Immature natural killer cell (primary cell): ENCODE data around the gene COG1. TPM values are rescaled to one million over a fixed set of nuclear protein-coding genes. Genes with fewer than 3 reads are reported as not detected.

Experiments
- DNase-seq, 3 donors: peaks; one replicate each; pipeline ENCODE4 v3.0.0; 2022; ENCODE audit warnings: mixed read lengths in 1 of 3
- H3K27ac Mint-ChIP-seq, 6 donors: one replicate each; pipeline ENCODE4 v1.8.0; 2020; ENCODE audit warnings: mixed read lengths in 6 of 6, mild to moderate bottlenecking in 5 of 6, inconsistent platforms in 4 of 6, moderate library complexity in 3 of 6
- H3K27me3 Mint-ChIP-seq, 3 donors: one replicate each; pipeline ENCODE4 v1.8.0; 2020 to 2021; ENCODE audit warnings: low read depth in 3 of 3, mild to moderate bottlenecking in 3 of 3, mixed read lengths in 3 of 3, moderate library complexity in 3 of 3, inconsistent platforms in 1 of 3
- H3K36me3 Mint-ChIP-seq, 3 donors: one replicate each; pipeline ENCODE4 v1.8.0; 2020; ENCODE audit warnings: mixed read lengths in 3 of 3, inconsistent platforms in 2 of 3, mild to moderate bottlenecking in 2 of 3
- H3K4me1 Mint-ChIP-seq, 2 donors: one replicate each; pipeline ENCODE4 v1.8.0; 2020; ENCODE audit warnings: inconsistent platforms in 2 of 2, mild to moderate bottlenecking in 2 of 2, mixed read lengths in 2 of 2, moderate library complexity in 1 of 2
- H3K4me3 Mint-ChIP-seq, 5 donors: one replicate each; pipeline ENCODE4 v1.8.0; 2020; ENCODE audit warnings: mild to moderate bottlenecking in 5 of 5, mixed read lengths in 5 of 5, inconsistent platforms in 3 of 5, moderate library complexity in 3 of 5
- H3K9me3 Mint-ChIP-seq, 6 donors: one replicate each; pipeline ENCODE4 v1.8.0; 2020; ENCODE audit warnings: mild to moderate bottlenecking in 6 of 6, mixed read lengths in 6 of 6, inconsistent platforms in 4 of 6, moderate library complexity in 3 of 6
- polyA plus RNA-seq, 3 donors: library from polyadenylated mRNA; unstranded; fragments of 300-500 nt; fragmentation: Illumina TruSeq; gene quantifications; one replicate each; pipeline ENCODE4 v1.2.3, GENCODE V29; 2021

Gene COG1
- polyA plus RNA-seq, 3 donors from 2014 or later = 9.6 to 33.6 (median 17.2) TPM

DNA sequence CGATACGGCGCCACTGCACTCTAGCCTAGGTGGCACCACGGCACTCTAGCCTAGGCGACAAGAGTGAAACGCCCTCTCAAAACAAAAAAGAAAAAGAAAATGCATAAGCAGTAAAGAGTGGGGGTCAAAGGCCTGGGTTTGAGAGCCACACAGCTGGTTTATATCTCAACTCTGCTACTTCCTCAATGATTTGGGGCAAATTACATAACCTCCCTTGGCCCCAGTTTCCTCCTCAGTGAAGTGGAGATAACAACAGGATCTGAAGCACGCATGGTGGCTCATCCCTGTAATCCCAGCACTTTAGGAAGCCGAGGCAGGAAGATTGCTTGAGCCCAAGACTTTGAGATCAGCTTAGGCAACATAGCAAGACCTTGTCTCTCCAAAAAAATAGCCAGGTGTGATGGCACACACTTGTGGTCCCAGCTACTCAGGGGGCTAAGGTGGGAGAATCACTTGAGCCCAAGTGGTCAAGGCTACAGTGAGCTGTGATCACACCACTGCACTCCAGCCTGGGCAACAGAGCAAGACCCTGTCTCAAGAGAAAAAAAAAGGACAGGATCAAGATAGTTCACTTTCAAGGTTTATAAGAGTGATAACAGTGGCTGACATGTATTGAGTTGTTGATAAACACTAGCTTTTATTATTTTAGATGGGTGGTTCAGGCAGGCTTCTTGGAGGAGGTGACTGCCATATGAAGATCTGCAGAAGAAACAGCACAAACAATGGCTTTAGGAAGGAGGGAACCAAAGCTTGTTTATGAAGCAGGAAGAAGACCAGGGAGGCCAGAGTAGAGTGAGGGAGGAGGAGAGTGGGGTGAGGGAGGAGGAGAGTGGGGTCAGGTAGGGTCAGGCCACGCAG, 8.5 kb upstream of the COG1 start:
- no peak overlapping the region for H3K4me3 Mint-ChIP-seq
- peak overlapping the region in 2 of 6 donors; percentile 7 to 23 for H3K27ac Mint-ChIP-seq
- no peak for DNase-seq
- H3K4me1 Mint-ChIP-seq = no peaks in the 10 kb centered on the region
- H3K36me3 Mint-ChIP-seq = no peaks in the 10 kb centered on the region
- no peaks in the 10 kb centered on the region for H3K9me3 Mint-ChIP-seq
- peaks cover 0 to 2% (median 0%) of the 10 kb centered on the region in 3 donors for H3K27me3 Mint-ChIP-seq

DNA sequence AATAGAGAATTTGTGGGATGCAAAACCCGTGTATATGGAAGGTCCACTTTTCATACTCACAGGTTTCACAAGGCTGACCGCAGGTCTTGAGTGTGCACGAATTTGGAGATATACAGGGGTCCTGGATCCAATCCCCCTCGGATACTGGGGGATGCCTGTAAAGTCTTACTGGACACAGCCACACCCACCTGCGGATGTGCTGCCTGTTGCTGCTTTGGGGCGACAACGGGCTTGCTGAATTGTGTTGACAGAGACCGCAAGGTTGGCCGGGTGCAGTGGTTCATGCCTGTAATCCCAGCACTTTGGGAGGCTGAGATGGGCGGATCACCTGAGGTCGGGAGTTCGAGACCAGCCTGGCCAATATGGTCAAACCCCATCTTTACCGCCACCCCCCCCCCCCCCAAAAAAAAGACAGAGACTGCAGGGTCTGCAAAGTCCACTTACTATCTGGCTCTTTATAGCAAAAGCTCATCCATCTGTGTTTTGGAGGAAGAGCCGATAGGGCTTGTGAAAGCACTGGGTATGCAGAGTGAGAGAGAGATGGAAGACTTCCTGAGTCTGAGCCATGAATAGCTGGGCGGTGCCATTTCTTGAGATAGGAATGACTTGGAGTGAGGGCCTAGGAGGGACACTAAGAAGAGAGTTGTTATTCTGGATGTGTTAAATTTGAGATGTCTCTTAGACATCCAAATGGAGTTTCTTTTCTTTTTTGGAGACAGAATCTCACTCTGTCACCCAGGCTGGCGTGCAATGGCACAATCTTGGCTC, 6.4 kb upstream of the COG1 start:
- Mint-ChIP-seq H3K27ac (peak overlapping the region in 1 of 6 donors; percentile 58), H3K4me1 (peaks cover 2 to 4% of the 10 kb centered on the region in 2 donors), H3K9me3 (no peaks in the 10 kb centered on the region), H3K36me3 (no peaks in the 10 kb centered on the region), H3K4me3 (no peak overlapping the region), H3K27me3 (peaks cover under 1 to 2% (median 2%) of the 10 kb centered on the region in 3 donors)
- no peak for DNase-seq

DNA sequence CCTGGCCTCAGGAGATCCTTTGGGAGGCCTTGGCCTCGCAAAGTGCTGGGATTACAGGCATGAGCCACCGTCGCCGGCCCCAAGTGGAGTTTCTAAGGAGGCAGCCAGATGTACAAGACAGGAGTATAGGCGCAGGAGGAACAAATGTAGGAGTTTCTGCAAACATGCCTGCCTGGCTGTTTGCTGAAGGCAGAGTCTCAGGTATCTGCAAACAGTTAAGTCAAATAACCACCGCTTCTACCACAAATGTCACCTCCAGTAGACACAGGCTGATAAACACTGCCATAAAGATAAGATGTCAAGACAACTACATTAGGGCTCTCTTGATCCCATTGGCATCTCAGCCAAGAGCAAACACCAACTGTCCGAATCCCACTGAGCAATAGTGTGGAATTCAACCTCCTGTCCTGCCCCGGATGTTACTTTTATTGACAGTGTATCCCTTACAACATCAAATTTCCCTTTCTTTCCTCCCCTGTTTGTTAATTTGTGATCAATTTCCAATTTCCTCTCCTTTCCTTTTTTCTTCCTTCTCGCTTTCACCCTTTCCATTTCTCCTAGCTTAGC, 5.6 kb upstream of the COG1 start:
- H3K27me3 Mint-ChIP-seq = peaks cover 2 to 3% (median 3%) of the 10 kb centered on the region in 3 donors
- no peaks in the 10 kb centered on the region for H3K9me3 Mint-ChIP-seq
- no peak for DNase-seq
- no peak overlapping the region for H3K4me3 Mint-ChIP-seq
- no peaks in the 10 kb centered on the region for H3K36me3 Mint-ChIP-seq
- H3K27ac Mint-ChIP-seq = no peak overlapping the region
- H3K4me1 Mint-ChIP-seq = peaks cover 9 to 12% of the 10 kb centered on the region in 2 donors

DNA sequence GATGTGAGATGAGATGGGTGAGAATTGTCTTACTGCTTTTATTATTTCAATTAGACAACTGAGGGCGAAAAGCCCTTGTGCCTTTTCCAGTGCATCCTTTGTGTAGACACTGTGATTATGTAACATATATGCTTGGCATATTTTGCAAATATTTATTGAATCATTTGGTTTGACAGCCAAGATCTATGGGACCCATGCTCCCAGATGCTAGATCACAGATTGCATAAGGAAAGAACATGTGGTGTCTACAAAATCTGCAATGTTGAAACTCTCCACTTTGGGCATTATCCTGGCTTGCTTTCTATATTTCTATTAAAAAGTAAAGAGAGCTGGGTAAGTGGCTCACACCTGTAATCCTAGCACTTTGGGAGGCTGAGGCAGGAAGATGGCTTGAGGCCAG, 4.8 kb upstream of the COG1 start:
- peaks cover 11 to 13% of the 10 kb centered on the region in 2 donors for H3K4me1 Mint-ChIP-seq
- no peak for DNase-seq
- H3K27ac Mint-ChIP-seq = no peak overlapping the region
- H3K36me3 Mint-ChIP-seq = no peaks in the 10 kb centered on the region
- H3K27me3 Mint-ChIP-seq = peaks cover 2 to 3% (median 3%) of the 10 kb centered on the region in 3 donors
- H3K9me3 Mint-ChIP-seq = no peaks in the 10 kb centered on the region
- H3K4me3 Mint-ChIP-seq = no peak overlapping the region

DNA sequence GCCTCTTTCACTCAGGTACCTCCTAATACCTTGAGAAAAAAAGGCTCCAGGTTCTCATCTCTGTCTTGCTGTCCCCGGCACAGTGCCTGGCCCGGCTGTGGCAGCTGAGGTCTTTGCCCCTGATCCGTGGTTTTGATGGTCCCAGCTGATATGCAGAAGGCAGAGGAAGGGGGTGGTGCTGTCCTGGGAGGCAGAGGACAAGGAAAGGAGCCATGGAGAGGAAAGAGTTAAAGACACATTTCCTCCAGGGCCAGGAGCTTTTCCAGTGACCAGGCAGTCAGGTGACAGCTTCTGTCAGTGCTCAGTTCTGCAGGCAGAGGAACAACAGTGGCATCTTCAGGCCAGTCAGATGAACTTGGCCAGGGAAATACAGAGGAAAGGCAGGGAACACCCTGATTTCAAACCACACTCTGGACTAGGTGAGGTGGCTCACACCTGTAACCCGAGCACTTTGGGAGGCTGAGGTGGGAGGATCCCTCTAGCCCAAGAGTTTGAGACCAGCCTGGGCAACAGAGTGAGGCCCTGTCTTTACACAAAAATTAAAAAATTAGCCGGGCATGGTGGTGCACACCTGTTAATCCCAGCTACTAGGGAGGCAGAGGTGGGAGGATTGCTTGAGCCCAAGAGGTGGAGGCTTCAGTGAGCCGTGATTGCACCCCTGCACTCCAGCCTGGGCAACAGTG, 3.3 kb upstream of the COG1 start:
- DNase-seq = no peak
- no peak overlapping the region for H3K27ac Mint-ChIP-seq
- H3K4me1 Mint-ChIP-seq = peaks cover 19 to 22% of the 10 kb centered on the region in 2 donors
- peaks cover 4 to 5% (median 5%) of the 10 kb centered on the region in 3 donors for H3K27me3 Mint-ChIP-seq
- no peaks in the 10 kb centered on the region for H3K36me3 Mint-ChIP-seq
- H3K9me3 Mint-ChIP-seq = no peaks in the 10 kb centered on the region
- no peak overlapping the region for H3K4me3 Mint-ChIP-seq

DNA sequence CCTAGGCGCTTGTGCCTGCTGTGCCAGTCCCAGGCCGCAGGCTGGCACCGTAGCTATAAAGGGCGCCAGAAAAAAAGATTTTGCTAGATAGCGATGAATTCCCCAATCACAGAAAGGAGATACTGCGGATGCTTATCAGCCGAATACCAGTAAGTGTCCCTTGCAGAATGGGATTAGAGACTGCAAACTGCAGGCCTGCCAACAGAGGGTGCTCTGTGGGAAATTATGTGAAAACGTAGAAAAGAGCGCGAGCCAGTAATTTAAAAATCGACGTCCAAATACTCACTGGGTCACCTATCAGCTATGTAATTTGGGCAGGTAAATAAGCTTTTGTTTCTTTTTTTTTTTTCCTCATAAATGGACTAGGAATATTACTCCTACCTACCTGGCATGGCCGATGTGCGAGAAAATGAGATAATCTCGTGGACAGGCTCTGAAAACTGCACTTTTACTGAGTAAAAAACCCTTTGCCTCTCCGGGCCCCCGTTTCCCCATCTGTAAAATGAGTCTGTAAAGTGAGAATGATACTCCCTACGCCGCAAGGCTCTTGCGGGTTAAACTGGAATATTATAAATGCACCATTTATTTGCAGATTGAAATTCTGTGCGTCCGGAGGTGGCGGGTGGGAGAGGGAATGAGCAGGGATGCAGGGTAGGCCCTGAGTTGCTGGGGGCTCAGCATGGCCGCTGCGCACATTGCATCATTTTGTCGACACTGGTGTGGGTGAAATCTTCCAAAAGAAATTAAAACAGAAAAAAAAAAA, 1.2 kb upstream of the COG1 start:
- peak overlapping the region; percentile 69 to 89 (median 83) for H3K27ac Mint-ChIP-seq
- H3K9me3 Mint-ChIP-seq = no peaks in the 10 kb centered on the region
- H3K36me3 Mint-ChIP-seq = peaks cover 0 to 5% (median 3%) of the 10 kb centered on the region in 3 donors
- DNase-seq = peak; percentile 54 to 62 (median 61)
- H3K4me1 Mint-ChIP-seq = peaks cover 28 to 38% of the 10 kb centered on the region in 2 donors
- peak overlapping the region; percentile 88 to 93 (median 92) for H3K4me3 Mint-ChIP-seq
- peaks cover 4 to 8% (median 5%) of the 10 kb centered on the region in 3 donors for H3K27me3 Mint-ChIP-seq

DNA sequence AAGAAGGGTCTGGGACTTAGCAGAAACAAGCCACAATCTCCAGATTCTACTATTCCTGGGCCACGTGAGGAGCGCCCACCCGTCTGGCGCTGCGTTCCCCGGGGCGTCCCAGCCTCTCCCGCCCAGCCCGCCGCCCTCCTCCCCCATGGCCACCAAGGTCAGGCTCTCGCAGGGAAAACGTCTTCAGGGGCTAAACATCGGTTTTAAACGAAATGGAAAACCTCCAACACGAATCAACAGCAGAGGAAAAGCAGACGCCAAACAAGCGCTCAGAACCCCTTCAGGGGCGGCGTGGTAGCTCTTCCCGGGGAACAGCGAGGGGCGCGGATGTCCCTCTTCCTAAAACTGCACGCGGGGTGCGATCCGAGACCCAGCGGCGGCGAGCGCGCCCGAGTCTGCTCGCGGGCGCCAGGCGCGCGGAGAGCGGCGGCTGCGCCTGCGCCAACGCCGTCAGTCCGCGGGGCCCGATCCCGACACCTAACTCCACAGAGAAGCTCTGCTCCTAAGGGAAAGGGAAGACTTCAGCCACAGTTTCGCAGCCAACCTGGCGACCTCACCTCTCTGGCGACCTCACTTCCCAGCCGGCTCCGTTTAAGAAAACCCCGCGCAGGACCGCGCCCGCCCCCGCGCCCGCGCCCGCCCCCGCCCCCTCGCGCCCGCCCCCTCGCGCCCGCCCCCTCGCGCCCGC, 505 bp upstream of the COG1 start:
- Mint-ChIP-seq H3K27me3 (peaks cover 4 to 8% (median 5%) of the 10 kb centered on the region in 3 donors), H3K4me1 (peaks cover 28 to 42% of the 10 kb centered on the region in 2 donors), H3K9me3 (no peaks in the 10 kb centered on the region), H3K4me3 (peak overlapping the region; percentile 88 to 93 (median 92)), H3K27ac (peak overlapping the region; percentile 85 to 97 (median 89)), H3K36me3 (peaks cover 2 to 7% (median 4%) of the 10 kb centered on the region in 3 donors)
- DNase-seq = peak; percentile 69 to 77 (median 73)

DNA sequence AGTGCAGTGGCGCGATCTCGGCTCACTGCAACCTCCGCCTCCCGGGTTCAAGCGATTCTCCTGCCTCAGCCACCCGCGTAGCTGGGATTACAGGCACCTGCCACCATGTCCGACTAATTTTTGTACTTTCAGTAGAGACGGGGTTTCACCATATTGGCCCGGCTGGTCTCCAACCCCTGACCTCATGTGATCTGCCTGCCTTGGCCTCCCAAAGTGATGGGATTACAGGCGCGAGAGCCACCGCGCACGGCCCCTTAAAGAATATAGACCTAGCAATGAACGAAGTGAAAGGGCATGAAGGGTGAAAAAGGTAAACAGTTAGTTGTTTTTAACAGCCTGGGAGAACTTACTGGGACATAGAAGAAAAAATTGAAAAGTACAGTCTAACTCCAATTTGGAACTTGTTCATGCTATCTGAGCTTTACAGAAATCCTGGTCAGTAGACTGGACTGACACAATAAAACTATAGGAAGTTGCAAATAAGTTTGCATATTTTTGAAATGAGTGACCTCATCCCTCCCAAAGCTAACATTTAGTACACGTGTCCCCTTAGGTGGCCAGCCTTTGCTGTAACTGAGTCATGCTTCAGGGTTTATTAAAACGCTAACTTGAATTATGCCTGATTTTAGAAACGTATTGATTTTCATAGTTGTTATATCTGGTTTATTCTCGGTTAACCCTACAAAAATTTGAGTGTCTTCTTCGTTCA, 1.8 kb downstream of the COG1 start:
- no peak for DNase-seq

DNA sequence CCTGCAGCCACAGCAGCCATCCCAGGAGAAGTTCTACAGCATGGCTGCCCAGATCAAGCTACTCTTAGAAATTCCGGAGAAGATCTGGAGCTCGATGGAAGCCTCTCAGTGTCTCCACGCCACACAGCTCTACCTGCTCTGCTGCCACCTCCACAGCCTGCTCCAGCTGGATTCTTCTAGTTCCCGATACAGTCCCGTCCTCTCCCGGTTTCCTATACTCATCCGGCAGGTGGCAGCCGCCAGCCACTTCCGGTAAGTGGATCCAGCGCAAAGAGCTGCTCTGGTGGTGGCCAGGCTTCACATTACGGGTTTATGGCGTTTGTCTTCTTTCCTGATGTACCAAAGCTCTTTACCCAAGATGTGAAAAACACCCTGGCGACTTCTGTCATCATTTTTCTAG, 3.6 kb downstream of the COG1 start:
- peaks cover 26 to 47% of the 10 kb centered on the region in 2 donors for H3K4me1 Mint-ChIP-seq
- peaks cover 17 to 35% (median 29%) of the 10 kb centered on the region in 3 donors for H3K36me3 Mint-ChIP-seq
- peak overlapping the region in 1 of 5 donors; percentile 44 for H3K4me3 Mint-ChIP-seq
- peak overlapping the region in 3 of 6 donors; percentile 30 to 42 (median 37) for H3K27ac Mint-ChIP-seq
- H3K27me3 Mint-ChIP-seq = peaks cover 4 to 9% (median 7%) of the 10 kb centered on the region in 3 donors
- no peaks in the 10 kb centered on the region for H3K9me3 Mint-ChIP-seq
- DNase-seq = no peak

More for the DNA sequence above, 1.8 kb downstream of the COG1 start:
- Mint-ChIP-seq H3K9me3 (no peaks in the 10 kb centered on the region), H3K36me3 (peaks cover 15 to 21% (median 18%) of the 10 kb centered on the region in 3 donors), H3K4me1 (peaks cover 28 to 51% of the 10 kb centered on the region in 2 donors), H3K4me3 (peak overlapping the region; percentile 59 to 67 (median 63)), H3K27ac (peak overlapping the region in 3 of 6 donors; percentile 15 to 77 (median 23)), H3K27me3 (peaks cover 5 to 11% (median 6%) of the 10 kb centered on the region in 3 donors)

DNA sequence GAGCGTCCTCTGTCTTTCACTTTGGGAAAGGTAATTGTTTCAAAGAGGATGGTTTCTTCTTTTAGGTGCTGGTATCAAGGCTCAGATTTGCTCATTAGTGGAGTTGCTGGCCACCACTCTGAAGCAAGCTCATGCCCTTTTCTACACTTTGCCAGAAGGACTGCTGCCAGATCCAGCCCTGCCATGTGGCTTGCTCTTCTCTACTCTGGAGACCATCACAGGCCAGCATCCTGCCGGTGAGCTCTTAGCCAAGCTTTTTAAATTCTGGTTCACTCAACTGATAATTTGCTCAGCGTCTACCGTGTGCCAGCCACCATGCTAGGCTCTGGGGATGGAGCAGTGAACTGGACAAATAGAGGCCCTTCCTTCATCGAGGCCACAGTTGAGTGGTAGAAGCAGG, 4.3 kb downstream of the COG1 start:
- H3K4me1 Mint-ChIP-seq = peaks cover 20 to 40% of the 10 kb centered on the region in 2 donors
- no peak for DNase-seq
- no peak overlapping the region for H3K27ac Mint-ChIP-seq
- peaks cover 2 to 9% (median 8%) of the 10 kb centered on the region in 3 donors for H3K27me3 Mint-ChIP-seq
- H3K4me3 Mint-ChIP-seq = no peak overlapping the region
- H3K9me3 Mint-ChIP-seq = no peaks in the 10 kb centered on the region
- H3K36me3 Mint-ChIP-seq = peaks cover 20 to 37% (median 30%) of the 10 kb centered on the region in 3 donors

DNA sequence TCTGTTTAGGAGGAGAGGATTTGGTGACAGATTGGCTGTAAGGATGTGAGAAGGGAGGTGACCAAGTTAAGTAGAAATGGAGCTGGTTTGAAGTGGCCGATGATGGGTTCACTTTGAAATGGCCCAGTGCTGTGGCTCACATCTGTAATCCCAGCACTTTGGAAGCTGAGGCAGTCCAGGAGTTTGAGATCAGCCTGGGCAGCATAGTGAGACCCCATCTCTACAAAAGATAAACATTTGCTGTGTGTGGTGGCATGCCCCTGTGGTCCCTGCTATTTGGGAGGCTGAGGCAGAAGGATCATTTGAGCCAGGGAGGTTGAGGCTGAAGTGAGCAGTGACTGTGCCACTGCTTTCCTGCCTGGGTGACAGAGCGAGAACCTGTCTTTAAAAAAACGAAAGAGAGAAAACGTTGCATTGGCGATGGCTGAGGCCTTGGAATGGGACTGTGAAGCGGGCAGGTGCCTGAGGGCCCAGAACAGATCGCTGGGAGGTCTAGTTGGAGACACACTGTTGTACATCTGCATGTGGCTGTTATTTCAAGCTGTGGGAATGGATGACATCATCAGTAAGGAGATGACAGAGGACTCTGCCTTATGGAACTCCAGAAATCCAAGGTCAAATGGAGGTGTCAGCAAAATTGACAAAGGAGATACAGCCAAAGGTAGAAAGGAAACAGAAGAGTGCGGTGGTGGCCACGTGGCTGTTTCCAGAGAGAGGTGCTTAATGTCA, 5.5 kb downstream of the COG1 start:
- H3K4me1 Mint-ChIP-seq = peaks cover 23 to 41% of the 10 kb centered on the region in 2 donors
- peak overlapping the region in 3 of 6 donors; percentile 3 to 45 (median 39) for H3K27ac Mint-ChIP-seq
- H3K27me3 Mint-ChIP-seq = peaks cover 2 to 8% (median 5%) of the 10 kb centered on the region in 3 donors
- H3K9me3 Mint-ChIP-seq = no peaks in the 10 kb centered on the region
- no peak for DNase-seq
- H3K36me3 Mint-ChIP-seq = peaks cover 20 to 42% (median 35%) of the 10 kb centered on the region in 3 donors
- H3K4me3 Mint-ChIP-seq = no peak overlapping the region
